ENCODE data around the gene ACTRT2.

The ACTRT2 gene

GRCh38 chr1:3052501-3052900 is 31.2 kb downstream of the ACTRT2 start:
- no peak for DNase-seq (ENCODE audit: low read depth in 2 of 3, low spot score in 1 of 3)

DNA sequence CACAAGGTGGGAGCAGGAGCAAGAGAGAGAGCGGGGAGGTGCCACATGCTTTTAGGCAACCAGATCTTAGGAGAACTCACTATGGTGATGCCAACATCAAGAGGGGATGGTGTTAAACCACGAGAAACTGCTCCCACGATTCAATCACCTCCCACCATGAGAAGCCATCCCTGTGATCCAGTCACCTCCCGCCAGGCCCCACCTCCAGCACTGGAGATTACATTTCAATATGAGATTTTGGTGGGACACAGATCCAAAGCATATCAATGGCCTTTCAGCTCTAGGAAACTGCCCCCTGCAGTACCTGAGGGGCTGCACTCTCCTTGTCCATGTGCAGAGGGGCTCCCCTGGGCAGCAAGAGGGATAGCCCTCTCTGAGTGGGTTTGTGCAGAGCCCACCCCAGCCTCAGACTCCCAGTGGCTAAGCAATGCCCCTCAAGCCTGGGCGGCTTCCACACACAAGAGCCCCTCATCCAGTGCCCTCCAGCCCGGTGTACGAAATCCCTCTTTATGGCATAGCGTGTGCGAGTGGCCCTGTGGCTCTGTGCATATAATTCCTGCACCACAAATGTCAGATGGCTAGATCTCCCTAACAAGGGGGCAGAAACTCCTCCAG is 32.2 kb downstream of the ACTRT2 start:
- DNase-seq (ENCODE audit: low read depth in 2 of 3, low spot score in 1 of 3), result no peak

DNA sequence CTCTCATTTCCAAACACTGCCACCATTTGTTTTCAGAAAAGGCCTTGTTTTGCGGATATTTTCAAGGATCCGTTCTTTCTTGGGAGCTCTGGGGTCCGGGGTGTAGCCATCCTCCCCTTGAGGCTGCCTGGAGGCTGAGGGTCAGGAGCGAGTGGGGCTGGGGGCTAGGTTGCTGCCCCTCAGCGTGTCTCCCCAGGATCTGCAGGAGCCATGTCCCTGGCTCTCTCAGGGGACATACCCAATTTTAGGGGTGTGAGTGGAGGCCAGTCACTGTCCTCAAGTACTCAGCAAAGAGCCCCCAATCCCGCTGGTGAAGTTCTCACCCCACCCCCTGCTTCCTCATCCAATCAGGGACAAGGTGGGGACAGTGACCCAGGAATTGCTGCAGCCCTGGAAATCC is 32.7 kb downstream of the ACTRT2 start:
- no peak for DNase-seq (ENCODE audit: low read depth in 2 of 3, low spot score in 1 of 3)

DNA sequence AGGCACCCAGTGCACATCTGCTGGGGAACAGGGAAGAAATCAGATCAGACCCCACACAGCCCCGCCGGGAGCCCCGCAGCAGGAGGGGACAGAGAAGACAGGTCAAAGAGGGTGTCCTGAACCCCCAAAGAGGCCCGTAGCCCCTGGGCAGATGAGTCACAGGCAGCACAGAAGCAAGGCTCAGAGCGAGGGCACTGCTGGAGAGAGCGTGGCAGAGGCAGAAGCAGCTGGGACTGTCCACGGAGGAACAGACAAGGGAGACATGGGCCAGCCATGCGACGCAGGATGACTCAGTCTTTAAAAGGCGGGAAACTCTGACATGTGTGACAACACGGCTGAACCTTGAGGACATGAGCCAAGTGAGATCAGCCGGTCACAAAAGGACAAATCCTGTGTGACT is 33.2 kb downstream of the ACTRT2 start:
- no peak for DNase-seq (ENCODE audit: low read depth in 2 of 3, low spot score in 1 of 3)

DNA sequence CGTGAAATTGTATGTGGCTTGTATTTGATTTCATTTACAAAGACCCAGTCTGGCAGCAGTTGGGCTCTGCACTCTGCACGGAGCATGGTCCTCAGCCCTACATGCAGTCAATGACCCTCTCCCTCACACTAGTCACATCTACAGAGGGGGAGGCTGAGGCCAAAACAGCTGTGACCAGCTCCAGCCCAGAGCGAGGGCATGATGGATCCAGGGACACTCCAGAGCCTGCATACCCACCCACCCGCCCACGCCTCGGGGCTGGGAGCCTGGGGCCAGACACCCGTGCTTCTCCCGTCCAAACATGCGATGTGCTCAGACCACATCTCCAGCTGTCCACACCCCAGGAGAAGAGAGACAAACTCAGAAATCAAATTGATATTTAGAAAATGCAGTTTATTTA is 33.8 kb downstream of the ACTRT2 start:
- no peak for DNase-seq (ENCODE audit: low read depth in 2 of 3, low spot score in 1 of 3)

DNA sequence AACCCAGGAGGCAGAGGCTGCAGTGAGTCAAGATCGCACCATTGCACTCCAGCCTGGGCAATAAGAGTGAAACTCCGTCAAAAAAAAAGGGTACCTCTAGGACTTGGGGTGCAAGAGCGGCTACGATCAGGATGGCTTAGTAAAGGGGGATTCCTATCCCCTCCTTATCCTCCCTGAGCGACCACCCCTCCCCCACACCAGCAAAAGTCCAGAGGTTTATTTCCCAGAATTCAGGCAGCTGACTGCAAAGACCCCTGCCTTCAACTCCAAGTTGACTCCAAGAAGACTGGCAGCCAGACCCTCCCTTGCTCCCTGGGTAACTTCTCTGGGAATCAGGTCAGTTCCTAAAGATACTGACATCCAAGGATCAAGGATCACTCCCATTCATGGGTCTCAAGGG is 35.4 kb downstream of the ACTRT2 start:
- DNase-seq (ENCODE audit: low read depth in 2 of 3, low spot score in 1 of 3), result no peak

DNA sequence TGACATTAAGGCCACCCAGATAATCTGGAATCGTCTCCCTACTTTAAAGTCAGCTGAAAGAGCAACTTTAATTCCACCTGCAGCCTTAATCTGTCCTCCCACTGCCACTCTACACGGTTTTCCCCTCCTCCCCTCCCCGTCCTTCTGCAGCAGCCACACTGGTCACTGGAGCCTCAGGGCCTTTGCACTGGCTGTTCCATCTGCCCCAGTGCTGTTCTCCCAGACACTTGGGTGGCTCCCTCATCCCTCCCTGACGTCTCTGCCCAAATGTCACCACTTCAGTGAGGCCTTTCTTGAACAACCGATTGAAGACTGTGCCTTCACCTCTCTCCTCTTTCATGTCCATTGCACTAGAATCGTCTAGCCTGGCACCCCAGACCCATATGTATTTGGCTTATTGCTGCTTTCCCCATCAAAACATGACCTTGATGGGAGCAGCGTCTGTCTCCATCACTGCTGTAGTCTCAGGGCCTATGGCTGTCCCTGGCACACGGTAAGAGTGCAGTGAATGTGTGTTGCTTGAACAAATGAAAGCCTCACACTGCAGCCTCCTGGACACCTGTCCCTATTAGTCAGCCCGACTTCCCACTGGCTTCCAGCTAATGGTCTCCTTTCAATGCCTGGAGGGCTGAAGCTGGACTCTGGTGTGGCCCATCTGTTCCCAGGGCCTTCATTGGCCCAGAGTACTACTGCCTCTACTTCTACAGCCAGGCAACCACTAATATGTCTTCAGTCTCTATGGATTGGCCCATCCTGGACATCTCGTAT is 37.2 kb downstream of the ACTRT2 start:
- no peak for DNase-seq (ENCODE audit: low read depth in 2 of 3, low spot score in 1 of 3)

GRCh38 chr1:3060127-3060526 is 38.9 kb downstream of the ACTRT2 start:
- DNase-seq (ENCODE audit: low read depth in 2 of 3, low spot score in 1 of 3), result no peak

- no peak for DNase-seq (ENCODE audit: low read depth in 2 of 3, low spot score in 1 of 3)
Observed at GRCh38 chr1:3060601-3061551, 39.6 kb downstream of the ACTRT2 start.

GRCh38 chr1:3061566-3061965 is 40.3 kb downstream of the ACTRT2 start:
- DNase-seq (ENCODE audit: low read depth in 2 of 3, low spot score in 1 of 3), result no peak

DNA sequence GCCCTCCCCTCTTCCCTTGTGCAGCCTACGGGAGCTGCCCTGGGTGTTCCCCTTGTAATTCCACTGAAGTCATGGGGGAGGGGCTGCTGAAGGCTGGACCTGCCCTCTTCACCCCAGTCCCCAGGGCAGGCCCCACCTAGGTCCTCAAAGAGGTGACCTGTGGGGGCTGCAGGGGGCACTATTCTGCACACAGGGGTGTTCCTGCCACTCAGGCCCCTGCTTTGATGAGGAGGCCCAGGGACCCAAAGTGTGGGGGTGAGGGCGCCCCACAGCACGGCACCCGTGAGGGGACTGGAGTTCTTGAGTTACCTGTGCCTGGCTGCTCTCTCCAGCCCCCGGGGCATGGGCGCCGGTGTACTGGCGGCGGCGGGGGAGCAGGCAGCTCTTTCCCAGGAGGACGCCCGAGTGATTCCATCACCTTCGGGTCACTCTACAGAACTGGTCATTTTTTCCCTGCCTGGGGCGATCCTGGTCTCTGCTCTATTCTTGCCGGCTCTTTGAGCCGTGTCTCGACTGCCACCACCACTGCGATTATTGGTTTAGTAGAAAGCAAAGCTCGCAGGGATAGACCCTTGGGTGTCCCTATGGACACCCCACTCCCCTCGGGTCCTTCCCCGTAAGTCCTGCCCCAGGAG is 40.8 kb downstream of the ACTRT2 start:
- no peak for DNase-seq (ENCODE audit: low read depth in 2 of 3, low spot score in 1 of 3)

DNA sequence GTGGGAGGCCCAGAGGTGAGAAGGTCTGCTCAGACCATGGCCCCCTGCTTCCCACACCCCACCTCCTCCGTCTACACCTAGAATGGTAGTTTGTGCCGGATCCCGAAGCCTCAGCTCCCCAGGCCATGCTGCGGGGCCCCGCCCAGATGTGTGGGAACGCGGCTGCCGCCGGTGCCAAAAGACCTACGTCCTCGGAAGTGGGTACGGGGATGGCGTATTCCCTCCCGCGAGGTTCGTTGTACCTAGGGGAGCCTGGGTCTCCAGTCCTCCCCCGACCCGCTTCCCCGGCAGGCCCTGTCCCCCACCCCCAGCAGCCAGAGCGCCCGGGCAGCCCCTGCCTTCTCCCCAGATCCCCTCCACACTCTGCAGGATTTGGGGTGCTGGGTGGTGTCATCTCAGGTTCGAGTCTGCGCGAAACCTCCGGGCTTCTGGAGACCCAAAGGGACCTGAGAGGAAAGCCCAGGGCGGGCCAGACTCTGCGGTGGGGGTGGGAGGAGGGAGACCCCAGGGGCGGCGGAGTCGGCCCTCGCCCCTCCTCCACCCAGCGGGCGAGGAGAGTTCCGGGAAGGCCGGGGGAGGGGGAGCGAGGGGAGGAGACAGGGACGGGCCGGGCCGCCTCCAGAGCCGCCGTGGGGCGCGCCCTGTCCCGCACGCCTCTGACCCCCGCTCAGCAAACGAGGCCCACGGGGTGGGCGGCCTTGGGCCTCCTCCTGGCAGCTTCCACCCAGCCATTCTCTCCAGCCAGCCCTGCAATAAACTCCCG is 41.5 kb downstream of the ACTRT2 start:
- no peak for DNase-seq (ENCODE audit: low read depth in 2 of 3, low spot score in 1 of 3)

- DNase-seq (ENCODE audit: low read depth in 2 of 3, low spot score in 1 of 3), result no peak
Observed at GRCh38 chr1:3063379-3064295, 42.4 kb downstream of the ACTRT2 start.

GRCh38 chr1:3064296-3064850 is 43.1 kb downstream of the ACTRT2 start:
- DNase-seq (ENCODE audit: low read depth in 2 of 3, low spot score in 1 of 3), result no peak

DNA sequence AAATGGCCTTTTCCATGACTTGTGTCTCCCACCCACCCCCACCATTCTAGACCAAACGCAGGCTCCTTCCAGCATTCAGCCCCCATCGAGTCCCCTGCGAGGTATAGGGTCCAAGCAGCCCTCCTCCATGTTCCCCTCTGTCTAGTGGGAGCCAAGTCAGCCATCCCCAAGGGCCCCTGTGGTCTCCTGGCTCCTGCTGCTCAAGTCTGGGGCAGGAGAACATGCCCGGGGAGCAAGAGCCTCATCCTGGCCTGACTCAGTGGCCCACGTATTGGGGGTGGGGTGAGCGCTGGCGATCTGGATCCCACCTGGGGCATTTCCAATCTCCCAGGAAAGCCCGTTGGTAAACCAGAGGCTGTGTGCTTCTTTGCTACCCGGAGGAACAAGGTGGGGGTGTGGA is 43.6 kb downstream of the ACTRT2 start:
- no peak for DNase-seq (ENCODE audit: low read depth in 2 of 3, low spot score in 1 of 3)

DNA sequence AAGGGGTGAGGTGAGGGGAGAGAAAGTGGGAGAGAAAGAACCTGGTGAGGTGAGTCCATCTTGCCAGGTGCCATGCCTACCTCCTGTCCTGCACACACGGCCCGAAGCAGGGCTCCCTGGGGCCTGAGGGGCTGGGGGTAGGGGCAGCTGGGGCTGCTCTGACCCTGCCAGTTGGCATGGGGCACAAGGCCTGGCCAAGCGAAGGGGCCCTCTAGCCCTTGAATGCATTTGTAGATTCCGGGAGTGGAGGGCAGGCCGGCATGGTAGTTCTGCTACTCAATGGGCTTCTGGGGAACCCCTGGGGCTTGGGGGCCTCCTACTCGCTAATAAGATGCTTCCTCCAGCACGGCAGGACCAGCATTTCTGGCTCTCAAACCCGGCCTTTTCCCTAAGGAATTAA is 44.1 kb downstream of the ACTRT2 start:
- no peak for DNase-seq (ENCODE audit: low read depth in 2 of 3, low spot score in 1 of 3)

DNA sequence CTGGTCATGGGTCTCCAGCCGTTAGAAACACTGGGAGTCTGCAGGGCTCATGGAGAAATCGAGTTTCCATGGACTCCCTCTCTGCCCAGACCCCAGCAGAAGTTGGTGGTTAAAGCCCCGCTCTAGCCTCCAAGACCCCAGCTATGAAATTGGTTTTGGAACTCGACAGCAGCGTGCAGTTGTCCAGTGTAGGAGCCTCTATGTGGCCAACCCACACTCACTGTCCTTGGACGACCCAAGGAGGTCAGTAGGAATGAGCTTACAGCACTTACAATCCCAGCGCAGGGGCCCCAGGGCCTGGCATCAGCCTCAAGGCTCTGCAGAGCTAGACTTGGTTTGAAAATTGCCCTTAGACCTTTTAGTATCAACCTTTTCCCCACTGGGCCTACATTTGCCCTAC is 44.5 kb downstream of the ACTRT2 start:
- no peak for DNase-seq (ENCODE audit: low read depth in 2 of 3, low spot score in 1 of 3)

DNA sequence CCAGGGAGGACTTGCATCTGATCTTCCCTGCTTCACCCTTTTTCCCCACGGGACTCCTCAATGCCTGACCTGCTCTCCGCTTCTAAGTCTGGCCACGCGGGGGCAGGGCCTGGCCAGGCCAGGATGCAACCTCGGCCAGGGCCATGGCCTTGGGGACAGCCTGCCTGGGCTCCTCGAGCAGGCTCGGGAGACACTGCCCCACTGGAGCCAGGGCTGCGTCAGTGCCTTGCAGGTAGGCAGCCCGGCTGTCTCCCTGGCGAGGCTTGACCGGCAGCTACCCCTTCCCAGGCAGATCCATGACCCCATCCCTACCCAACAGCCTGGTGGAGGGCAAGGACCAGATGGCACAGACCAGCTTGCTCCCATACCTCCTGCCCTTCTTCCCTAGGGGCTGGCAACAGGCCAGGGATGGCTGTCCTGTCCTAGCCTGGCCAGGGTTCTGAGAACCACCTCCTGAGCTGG is 45.0 kb downstream of the ACTRT2 start:
- DNase-seq (ENCODE audit: low read depth in 2 of 3, low spot score in 1 of 3), result no peak

- no peak for DNase-seq (ENCODE audit: low read depth in 2 of 3, low spot score in 1 of 3)
Observed at GRCh38 chr1:3066826-3067225, 45.6 kb downstream of the ACTRT2 start.
